Neural cell (in vitro differentiated cells): ENCODE measurements around the gene FASTK.

Experiments
- CTCF ChIP-seq: fragments of 450-650 bp; IDR thresholded peaks from 2 replicates; pipeline ENCODE4 v1.5.1; 2014; ENCODE audit warnings: antibody characterized with exemption, mild to moderate bottlenecking, moderate library complexity; ENCODE audit not compliant: poor library complexity, severe bottlenecking
- TF ChIP-seq, protein P1 (sequence below): IDR thresholded peaks from 2 replicates; pipeline ENCODE4 v1.6.1; 2012; ENCODE audit warnings: borderline replicate concordance

DNA sequence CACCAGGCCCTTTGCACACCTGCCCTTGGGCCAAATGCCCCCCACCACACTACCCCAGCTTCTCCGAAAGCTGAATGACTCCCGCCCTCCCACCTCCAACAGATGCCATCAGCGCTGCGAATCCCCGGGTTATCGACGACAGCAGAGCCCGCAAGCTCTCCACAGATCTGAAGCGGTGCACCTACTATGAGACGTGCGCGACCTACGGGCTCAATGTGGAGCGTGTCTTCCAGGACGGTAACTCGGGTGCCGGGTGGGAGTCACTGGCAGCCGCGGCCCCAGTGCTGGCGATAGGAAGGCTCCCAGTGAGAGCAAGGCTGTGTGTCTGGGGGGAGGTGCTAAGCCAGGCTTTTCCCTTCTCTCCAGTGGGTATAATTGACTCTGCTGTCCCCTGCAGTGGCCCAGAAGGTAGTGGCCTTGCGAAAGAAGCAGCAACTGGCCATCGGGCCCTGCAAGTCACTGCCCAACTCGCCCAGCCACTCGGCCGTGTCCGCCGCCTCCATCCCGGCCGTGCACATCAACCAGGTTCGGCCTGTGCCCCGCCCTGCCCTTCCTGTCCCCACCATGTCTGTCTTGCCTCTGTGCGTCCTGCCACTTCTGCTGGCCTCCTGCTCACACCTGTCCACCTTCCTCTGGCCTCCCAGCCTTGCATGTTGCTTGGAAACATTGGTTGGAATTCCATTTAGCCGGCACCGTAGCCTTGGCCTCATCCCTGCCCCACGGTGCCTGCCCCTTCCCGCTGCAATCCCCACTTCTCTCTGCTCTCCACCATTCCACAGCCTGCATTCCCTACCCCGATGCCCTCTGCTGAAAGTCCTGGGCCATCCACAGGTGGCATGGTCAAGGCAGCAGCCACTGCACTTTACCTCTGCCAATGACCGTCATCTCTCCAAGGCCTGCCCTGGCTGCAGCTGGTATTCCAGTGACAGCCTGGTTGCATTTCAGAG lies 37.8 kb upstream of the FASTK start:
- TF ChIP-seq CTCF = no peak
- TF ChIP-seq, protein P1, sequence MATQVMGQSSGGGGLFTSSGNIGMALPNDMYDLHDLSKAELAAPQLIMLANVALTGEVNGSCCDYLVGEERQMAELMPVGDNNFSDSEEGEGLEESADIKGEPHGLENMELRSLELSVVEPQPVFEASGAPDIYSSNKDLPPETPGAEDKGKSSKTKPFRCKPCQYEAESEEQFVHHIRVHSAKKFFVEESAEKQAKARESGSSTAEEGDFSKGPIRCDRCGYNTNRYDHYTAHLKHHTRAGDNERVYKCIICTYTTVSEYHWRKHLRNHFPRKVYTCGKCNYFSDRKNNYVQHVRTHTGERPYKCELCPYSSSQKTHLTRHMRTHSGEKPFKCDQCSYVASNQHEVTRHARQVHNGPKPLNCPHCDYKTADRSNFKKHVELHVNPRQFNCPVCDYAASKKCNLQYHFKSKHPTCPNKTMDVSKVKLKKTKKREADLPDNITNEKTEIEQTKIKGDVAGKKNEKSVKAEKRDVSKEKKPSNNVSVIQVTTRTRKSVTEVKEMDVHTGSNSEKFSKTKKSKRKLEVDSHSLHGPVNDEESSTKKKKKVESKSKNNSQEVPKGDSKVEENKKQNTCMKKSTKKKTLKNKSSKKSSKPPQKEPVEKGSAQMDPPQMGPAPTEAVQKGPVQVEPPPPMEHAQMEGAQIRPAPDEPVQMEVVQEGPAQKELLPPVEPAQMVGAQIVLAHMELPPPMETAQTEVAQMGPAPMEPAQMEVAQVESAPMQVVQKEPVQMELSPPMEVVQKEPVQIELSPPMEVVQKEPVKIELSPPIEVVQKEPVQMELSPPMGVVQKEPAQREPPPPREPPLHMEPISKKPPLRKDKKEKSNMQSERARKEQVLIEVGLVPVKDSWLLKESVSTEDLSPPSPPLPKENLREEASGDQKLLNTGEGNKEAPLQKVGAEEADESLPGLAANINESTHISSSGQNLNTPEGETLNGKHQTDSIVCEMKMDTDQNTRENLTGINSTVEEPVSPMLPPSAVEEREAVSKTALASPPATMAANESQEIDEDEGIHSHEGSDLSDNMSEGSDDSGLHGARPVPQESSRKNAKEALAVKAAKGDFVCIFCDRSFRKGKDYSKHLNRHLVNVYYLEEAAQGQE = no peak
